DOHH2 (cell line): ENCODE data around the gene GLIS2.

Experiments
- H3F3A ChIP-seq: fragments of 200-600 bp; sonication (generic), shearing (Covaris generic); 2 replicates; pipeline ENCODE4 v1.6.0; 2016; ENCODE audit warnings: antibody characterized with exemption, mild to moderate bottlenecking; ENCODE audit not compliant: control insufficient read depth, insufficient read depth
- H3K27ac ChIP-seq: fragments of 200-600 bp; sonication (generic); 2 replicates; pipeline ENCODE4 v1.5.1; 2014; ENCODE audit warnings: low read depth, mild to moderate bottlenecking, low read length, moderate library complexity
- H3K27me3 ChIP-seq: fragments of 200-600 bp; sonication (generic); 2 replicates; pipeline ENCODE4 v1.6.1; 2014; ENCODE audit warnings: mild to moderate bottlenecking, low read length, mixed read lengths; ENCODE audit not compliant: control insufficient read depth
- H3K36me3 ChIP-seq: fragments of 200-600 bp; sonication (generic); 2 replicates; pipeline ENCODE4 v1.6.1; 2014; ENCODE audit warnings: mild to moderate bottlenecking, low read length, moderate library complexity, mixed read lengths; ENCODE audit not compliant: control insufficient read depth
- H3K4me1 ChIP-seq: fragments of 200-600 bp; sonication (generic); 2 replicates; pipeline ENCODE4 v1.6.1; 2014; ENCODE audit warnings: mild to moderate bottlenecking, low read length, mixed read lengths; ENCODE audit not compliant: control insufficient read depth
- H3K4me2 ChIP-seq: fragments of 200-600 bp; sonication (generic); 2 replicates; pipeline ENCODE4 v1.6.0; 2014; ENCODE audit warnings: mild to moderate bottlenecking, low read length, moderate library complexity
- H3K4me3 ChIP-seq: fragments of 200-600 bp; sonication (generic); 2 replicates; pipeline ENCODE4 v1.5.1; 2014; ENCODE audit warnings: mild to moderate bottlenecking, low read length, mixed read lengths
- H3K79me2 ChIP-seq: fragments of 200-600 bp; sonication (generic); 2 replicates; pipeline ENCODE4 v1.6.1; 2014; ENCODE audit warnings: mild to moderate bottlenecking, low read length, mixed read lengths; ENCODE audit not compliant: control insufficient read depth
- H3K9me2 ChIP-seq: fragments of 200-600 bp; sonication (generic); replicated peaks from 2 replicates; pipeline ENCODE4 v1.6.1; 2014; ENCODE audit warnings: mild to moderate bottlenecking, low read length, mixed read lengths; ENCODE audit not compliant: control insufficient read depth
- H3K9me3 ChIP-seq: fragments of 200-600 bp; sonication (generic); 2 replicates; pipeline ENCODE4 v1.6.1; 2014; ENCODE audit warnings: antibody characterized with exemption, low read length, mixed read lengths; ENCODE audit not compliant: control insufficient read depth, insufficient read depth
- H4K20me1 ChIP-seq: fragments of 200-600 bp; sonication (generic); 2 replicates; pipeline ENCODE4 v1.6.0; 2014; ENCODE audit warnings: low read depth, mild to moderate bottlenecking, antibody characterized with exemption, low read length, moderate library complexity; ENCODE audit not compliant: control insufficient read depth, insufficient read depth
- CTCF ChIP-seq: fragments of 200-600 bp; sonication (generic); IDR thresholded peaks from one replicate; pipeline ENCODE4 v1.5.1; 2014; ENCODE audit warnings: antibody characterized with exemption, mild to moderate bottlenecking, low read depth, low read length; ENCODE audit not compliant: poor library complexity, severe bottlenecking
- EZH2phosphoT487 ChIP-seq: fragments of 200-600 bp; sonication (generic); IDR thresholded peaks from 2 replicates; pipeline ENCODE4 v1.6.1; 2017; ENCODE audit warnings: borderline replicate concordance, mild to moderate bottlenecking, antibody characterized with exemption, low read length, moderate library complexity, mixed read lengths

GLIS2 gene

GRCh38 chr16:4378999-4379690, 63.3 kb downstream of the GLIS2 start:
- Histone ChIP-seq H3F3A (no peaks in the 10 kb centered on the region), H3K27me3 (no peaks in the 10 kb centered on the region), H3K9me2 (no peaks in the 10 kb centered on the region), H3K27ac (no peak overlapping the region), H3K9me3 (no peaks in the 10 kb centered on the region), H3K36me3 (no peaks in the 10 kb centered on the region), H3K79me2 (no peaks in the 10 kb centered on the region), H4K20me1 (no peaks in the 10 kb centered on the region), H3K4me1 (no peaks in the 10 kb centered on the region), H3K4me3 (no peak overlapping the region), H3K4me2 (no peak overlapping the region)
- no peak for TF ChIP-seq EZH2phosphoT487
- TF ChIP-seq CTCF = no peak

GRCh38 chr16:4380119-4381063, 64.5 kb downstream of the GLIS2 start:
- no peaks in the 10 kb centered on the region for H4K20me1 ChIP-seq
- H3K36me3 ChIP-seq = peaks cover 1% of the 10 kb centered on the region; the same call in 1 of the 2 replicates
- H3K27ac ChIP-seq = no peak overlapping the region
- no peaks in the 10 kb centered on the region for H3K9me2 ChIP-seq
- H3K27me3 ChIP-seq = no peaks in the 10 kb centered on the region
- TF ChIP-seq EZH2phosphoT487 (no peak), CTCF (no peak)
- no peaks in the 10 kb centered on the region for H3K79me2 ChIP-seq
- no peaks in the 10 kb centered on the region for H3K4me1 ChIP-seq
- H3K9me3 ChIP-seq = no peaks in the 10 kb centered on the region
- H3K4me2 ChIP-seq = no peak overlapping the region
- H3K4me3 ChIP-seq = no peak overlapping the region
- H3F3A ChIP-seq = no peaks in the 10 kb centered on the region

GRCh38 chr16:4381072-4381934, 65.4 kb downstream of the GLIS2 start:
- peaks cover 3% of the 10 kb centered on the region; the same call in 1 of the 2 replicates for H3K36me3 ChIP-seq
- H3K4me2 ChIP-seq = no peak overlapping the region
- no peaks in the 10 kb centered on the region for H3K79me2 ChIP-seq
- H3K27me3 ChIP-seq = no peaks in the 10 kb centered on the region
- H3K4me3 ChIP-seq = no peak overlapping the region
- no peaks in the 10 kb centered on the region for H3K4me1 ChIP-seq
- no peaks in the 10 kb centered on the region for H3K9me2 ChIP-seq
- no peak for TF ChIP-seq CTCF
- no peak for TF ChIP-seq EZH2phosphoT487
- H4K20me1 ChIP-seq = no peaks in the 10 kb centered on the region
- H3K9me3 ChIP-seq = no peaks in the 10 kb centered on the region
- no peak overlapping the region for H3K27ac ChIP-seq
- H3F3A ChIP-seq = no peaks in the 10 kb centered on the region
